NCI-H2029 (cell line): Measurements from ENCODE around the gene CRISPLD2.

ENCODE experiments used
- DNase-seq: peaks from one replicate; lab custom pipeline; 2025; lab: John Stamatoyannopoulos, UW

CRISPLD2 gene

DNA sequence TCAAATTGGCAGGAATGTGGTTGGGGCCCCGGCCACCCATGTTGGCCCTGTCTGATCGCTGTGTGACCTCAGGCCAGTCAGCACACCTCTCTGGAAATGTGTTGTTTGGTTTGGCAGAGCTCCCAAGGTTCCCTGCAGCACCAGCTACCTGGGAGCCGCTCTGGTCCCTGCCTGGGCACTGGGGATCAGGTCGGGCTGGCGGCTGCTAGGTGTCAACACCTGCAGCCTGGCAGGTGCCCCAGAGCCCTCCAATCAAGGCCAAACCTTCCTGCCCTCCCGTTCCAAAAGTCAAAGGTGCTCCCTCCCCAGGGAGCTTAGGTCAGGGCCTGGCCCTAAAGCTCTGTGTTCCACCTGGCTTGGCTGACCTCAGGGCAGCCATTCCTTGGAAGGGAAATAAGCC is 135.6 kb downstream of the CRISPLD2 start:
- no peak for DNase-seq

DNA sequence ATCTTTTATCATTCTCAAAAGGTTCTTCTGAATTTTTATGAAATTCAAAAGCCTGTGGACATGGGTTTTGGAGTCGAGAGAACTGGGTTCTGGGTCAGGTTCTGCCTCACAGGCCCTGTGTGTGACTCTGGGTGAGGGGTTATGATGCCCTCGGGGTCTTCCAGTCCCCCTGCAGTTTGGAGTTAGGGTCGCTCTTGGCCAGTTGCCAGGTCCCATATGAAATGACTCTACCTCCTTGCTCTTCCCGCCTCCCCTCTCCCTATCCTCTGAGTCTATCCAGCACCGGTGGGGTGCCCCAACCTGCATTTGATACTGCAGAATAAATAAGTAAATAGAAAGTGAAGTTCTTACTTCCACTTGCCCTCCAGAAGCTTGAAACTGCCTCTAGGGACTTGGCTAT is 137.4 kb downstream of the CRISPLD2 start:
- DNase-seq: no peak

DNA sequence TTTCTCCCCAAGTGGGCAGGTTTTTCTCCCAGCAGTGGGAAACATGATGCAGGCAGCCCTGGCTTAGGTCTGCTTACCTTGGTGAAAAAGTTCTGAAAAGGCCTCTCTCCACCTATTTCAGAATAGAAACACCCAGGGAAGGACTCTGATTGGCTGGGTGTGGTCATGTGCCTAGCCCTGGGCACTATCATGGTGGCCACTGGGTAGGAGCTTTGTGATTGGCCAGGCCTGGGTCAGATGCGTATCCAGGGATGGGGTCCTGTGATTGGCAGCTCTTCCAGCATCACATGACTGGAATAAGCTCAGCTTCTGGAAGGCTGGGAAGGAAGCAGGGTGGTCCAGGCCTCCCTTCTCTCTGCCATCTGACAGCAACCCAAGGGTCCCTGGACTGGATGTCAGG is 138.0 kb downstream of the CRISPLD2 start:
- DNase-seq: no peak
